Effector memory CD8-positive, alpha-beta T cell (primary cell): Measurements from ENCODE around the gene PRAMEF10.
"Not testable (repeated sequence)": the region's sequence is repeated elsewhere in the genome, so short reads cannot be mapped to it uniquely, and the experiment has no call there.

Experiments
- ATAC-seq: fragments of 150-1000 bp; cut with Tn5 transposase; replicated peaks from 2 replicates; pipeline ENCODE4 v1.10.0; 2021; ENCODE audit warnings: mild to moderate bottlenecking, moderate library complexity
- DNase-seq, 3 experiments: peaks; one replicate each; pipeline ENCODE4 v3.0.0; 2021
- H3K27ac Mint-ChIP-seq, 2 donors: one replicate each; pipeline ENCODE4 v1.8.0; 2022; ENCODE audit warnings: mild to moderate bottlenecking in 2 of 2, mixed read lengths in 2 of 2, moderate library complexity in 2 of 2
- H3K27me3 Mint-ChIP-seq, 2 donors: one replicate each; pipeline ENCODE4 v1.8.0; 2022; ENCODE audit warnings: mixed read lengths in 2 of 2
- H3K36me3 Mint-ChIP-seq: one replicate; pipeline ENCODE4 v1.8.0; 2022; ENCODE audit warnings: mild to moderate bottlenecking, moderate library complexity, mixed read lengths; ENCODE audit not compliant: insufficient read depth
- H3K4me1 Mint-ChIP-seq, 2 donors: one replicate each; pipeline ENCODE4 v1.8.0; 2022; ENCODE audit warnings: low read depth in 2 of 2, mixed read lengths in 2 of 2
- H3K4me3 Mint-ChIP-seq, 2 donors: one replicate each; pipeline ENCODE4 v1.8.0; 2022; ENCODE audit warnings: mild to moderate bottlenecking in 2 of 2, mixed read lengths in 2 of 2, moderate library complexity in 2 of 2
- H3K9me3 Mint-ChIP-seq, 2 donors: one replicate each; pipeline ENCODE4 v1.8.0; 2022; ENCODE audit warnings: mixed read lengths in 2 of 2
- total RNA-seq, 9 experiments: gene quantifications; one replicate each; lab custom pipeline; 2026; lab: John Stamatoyannopoulos, UW

Gene PRAMEF10
- 0 reads per million in 9 experiments for total RNA-seq

DNA sequence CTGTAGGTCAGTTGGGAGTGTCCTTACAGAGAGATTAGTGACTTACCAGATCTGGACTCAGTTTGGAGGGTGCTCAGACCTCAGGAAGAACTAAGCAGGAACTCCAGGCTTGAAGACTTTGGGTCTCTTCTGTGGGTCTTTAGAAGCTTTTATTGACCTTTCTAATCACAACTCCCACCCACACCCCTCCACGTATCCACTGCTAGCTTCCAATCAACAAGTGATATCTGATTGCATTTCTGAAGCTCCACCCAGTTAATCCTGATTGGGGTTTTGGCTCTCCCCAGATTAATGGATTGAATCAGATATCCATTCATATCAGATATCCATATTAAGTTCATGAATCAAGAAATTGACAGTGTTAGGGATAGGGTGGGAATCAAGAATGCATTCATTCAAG is at the start of gene PRAMEF10:
TSS of gene PRAMEF10 (minus strand) at position 101 of the 400 bp plus-strand sequence. CDS start 2,423 bp downstream, outside the sequence.
- H3K9me3 Mint-ChIP-seq, H3K36me3 Mint-ChIP-seq, H3K27ac Mint-ChIP-seq, DNase-seq, H3K4me1 Mint-ChIP-seq, H3K27me3 Mint-ChIP-seq, ATAC-seq, H3K4me3 Mint-ChIP-seq: not testable (repeated sequence)

DNA sequence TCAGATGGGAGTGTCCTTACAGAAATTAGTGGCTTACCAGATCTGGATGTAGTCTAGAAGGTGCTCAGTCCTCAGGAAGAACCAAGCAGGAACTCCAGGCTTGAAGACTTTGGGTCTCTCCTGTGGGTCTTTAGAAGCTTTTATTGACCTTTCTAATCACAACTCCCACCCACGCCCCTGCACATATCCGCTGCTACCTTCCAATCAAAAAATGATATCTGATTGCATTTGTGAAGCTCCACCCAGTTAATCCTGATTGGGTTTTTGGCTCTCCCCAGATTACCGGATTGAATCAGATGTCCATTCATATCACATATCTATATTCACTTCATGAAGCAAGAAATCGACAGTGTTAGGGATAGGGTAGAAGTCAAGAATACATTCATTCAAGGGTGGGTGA is 49.4 kb upstream of the PRAMEF10 start, which contains the start of gene PRAMEF6:
TSS of gene PRAMEF6 (minus strand) at position 101 of the 400 bp plus-strand sequence. CDS start 5,062 bp downstream, outside the sequence.
- not testable (repeated sequence) for H3K9me3 Mint-ChIP-seq, H3K36me3 Mint-ChIP-seq, H3K27me3 Mint-ChIP-seq, H3K4me3 Mint-ChIP-seq, H3K4me1 Mint-ChIP-seq, ATAC-seq, H3K27ac Mint-ChIP-seq, DNase-seq

- not testable (repeated sequence) for H3K9me3 Mint-ChIP-seq
Measured at GRCh38 chr1:12924368-12924767, 26.3 kb upstream of the PRAMEF10 start.

DNA sequence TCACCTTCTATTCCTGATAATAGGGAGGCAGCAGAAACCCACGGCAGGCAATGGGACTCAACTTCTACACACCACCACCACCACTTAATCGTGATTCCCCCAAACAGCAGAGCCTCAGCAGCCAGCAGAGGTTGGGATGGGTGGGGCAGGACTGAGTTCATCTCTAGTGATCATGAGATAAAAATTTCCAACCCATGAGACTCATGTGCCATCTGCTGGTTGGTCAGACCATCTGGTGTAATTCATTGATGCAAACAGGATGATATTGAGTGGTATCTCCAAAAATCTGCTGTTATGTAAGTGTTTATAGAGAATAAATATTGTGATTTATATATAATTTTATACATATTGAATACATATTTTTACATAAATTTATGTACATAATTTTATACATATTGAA is 23.7 kb upstream of the PRAMEF10 start:
- H3K27me3 Mint-ChIP-seq, H3K27ac Mint-ChIP-seq, ATAC-seq, H3K4me1 Mint-ChIP-seq, H3K4me3 Mint-ChIP-seq, H3K9me3 Mint-ChIP-seq, H3K36me3 Mint-ChIP-seq, DNase-seq: not testable (repeated sequence)

More at GRCh38 chr1:12924368-12924767, 26.3 kb upstream of the PRAMEF10 start:
- H3K27ac Mint-ChIP-seq, H3K4me3 Mint-ChIP-seq, H3K4me1 Mint-ChIP-seq, DNase-seq, ATAC-seq, H3K36me3 Mint-ChIP-seq, H3K27me3 Mint-ChIP-seq: not testable (repeated sequence)

- ATAC-seq, H3K4me3 Mint-ChIP-seq, H3K36me3 Mint-ChIP-seq, H3K27ac Mint-ChIP-seq, DNase-seq, H3K27me3 Mint-ChIP-seq, H3K9me3 Mint-ChIP-seq, H3K4me1 Mint-ChIP-seq: not testable (repeated sequence)
Measured at GRCh38 chr1:12916310-12916709, 18.2 kb upstream of the PRAMEF10 start, which contains the start of gene PRAMEF7. Gene PRAMEF7 (plus strand): TSS chr1:12916610. CDS start chr1:12917693, 1,083 bp downstream.

DNA sequence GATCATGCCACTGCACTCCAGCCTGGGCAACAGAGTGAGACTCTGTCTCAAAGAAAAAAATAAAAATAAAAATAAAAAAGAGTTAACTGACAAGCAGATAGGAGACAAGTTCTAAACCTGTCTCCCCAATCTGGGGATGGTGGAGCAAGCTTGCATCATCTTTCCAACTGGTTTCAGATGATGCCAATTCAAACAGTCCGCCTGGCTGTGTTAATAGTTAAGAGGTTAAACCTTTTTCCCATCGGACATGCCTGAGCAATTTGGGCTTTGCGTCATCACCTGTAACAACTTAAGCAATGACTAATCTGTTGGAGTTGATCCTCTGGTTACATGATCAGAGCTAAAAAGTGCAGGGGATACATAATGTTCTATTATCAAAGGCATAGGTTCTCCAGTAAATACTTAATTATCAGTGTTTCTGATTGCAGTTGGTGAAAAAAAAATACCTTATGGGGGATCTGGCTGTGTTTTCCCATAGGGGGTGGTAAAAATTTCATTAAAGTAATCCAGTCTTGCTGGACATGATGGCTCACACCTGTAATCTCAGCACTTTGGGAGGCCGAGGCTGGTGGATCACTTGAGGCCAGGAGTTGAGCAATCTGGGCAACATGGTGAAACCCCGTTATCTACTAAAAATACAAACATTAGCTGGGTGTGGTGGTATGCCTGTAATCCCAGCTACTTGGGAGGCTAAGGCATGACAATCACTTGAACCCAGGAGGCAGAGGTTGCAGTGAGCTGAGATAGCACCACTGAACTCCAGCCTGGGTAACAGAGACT is 5.9 kb upstream of the PRAMEF10 start:
- ATAC-seq, H3K36me3 Mint-ChIP-seq, DNase-seq, H3K4me3 Mint-ChIP-seq, H3K4me1 Mint-ChIP-seq, H3K27ac Mint-ChIP-seq, H3K27me3 Mint-ChIP-seq, H3K9me3 Mint-ChIP-seq: not testable (repeated sequence)

GRCh38 chr1:12899186-12899585 is 1.1 kb upstream of the PRAMEF10 start:
- H3K9me3 Mint-ChIP-seq, H3K36me3 Mint-ChIP-seq, ATAC-seq, DNase-seq, H3K4me1 Mint-ChIP-seq, H3K4me3 Mint-ChIP-seq, H3K27me3 Mint-ChIP-seq, H3K27ac Mint-ChIP-seq: not testable (repeated sequence)

GRCh38 chr1:12886101-12886500 is 12.0 kb downstream of the PRAMEF10 start, which contains the start of gene PRAMEF4:
Gene PRAMEF4 (minus strand): TSS chr1:12886201. CDS start chr1:12883394, 2,807 bp downstream.
- not testable (repeated sequence) for H3K4me1 Mint-ChIP-seq, H3K9me3 Mint-ChIP-seq, H3K27ac Mint-ChIP-seq, H3K36me3 Mint-ChIP-seq, DNase-seq, H3K27me3 Mint-ChIP-seq, H3K4me3 Mint-ChIP-seq, ATAC-seq

GRCh38 chr1:12878453-12878852 is 19.6 kb downstream of the PRAMEF10 start:
- H3K27ac Mint-ChIP-seq, H3K36me3 Mint-ChIP-seq, H3K4me1 Mint-ChIP-seq, H3K27me3 Mint-ChIP-seq, DNase-seq, H3K4me3 Mint-ChIP-seq, ATAC-seq, H3K9me3 Mint-ChIP-seq: not testable (repeated sequence)

- H3K4me1 Mint-ChIP-seq, H3K4me3 Mint-ChIP-seq, H3K36me3 Mint-ChIP-seq, H3K27ac Mint-ChIP-seq, DNase-seq, H3K9me3 Mint-ChIP-seq, ATAC-seq: not testable (repeated sequence)
- peaks cover 13 to 14% of the 10 kb centered on the region in 2 donors for H3K27me3 Mint-ChIP-seq
Measured at GRCh38 chr1:12863131-12863880, 34.8 kb downstream of the PRAMEF10 start.

- H3K27me3 Mint-ChIP-seq, result peaks cover 13 to 14% of the 10 kb centered on the region in 2 donors
- H3K9me3 Mint-ChIP-seq, H3K4me1 Mint-ChIP-seq, H3K27ac Mint-ChIP-seq, H3K4me3 Mint-ChIP-seq, DNase-seq, ATAC-seq, H3K36me3 Mint-ChIP-seq: not testable (repeated sequence)
Measured at GRCh38 chr1:12856786-12857185, 41.3 kb downstream of the PRAMEF10 start, which contains the start of gene PRAMEF2. Gene PRAMEF2 (plus strand): TSS chr1:12857086. CDS start chr1:12859010, 1,924 bp downstream.

DNA sequence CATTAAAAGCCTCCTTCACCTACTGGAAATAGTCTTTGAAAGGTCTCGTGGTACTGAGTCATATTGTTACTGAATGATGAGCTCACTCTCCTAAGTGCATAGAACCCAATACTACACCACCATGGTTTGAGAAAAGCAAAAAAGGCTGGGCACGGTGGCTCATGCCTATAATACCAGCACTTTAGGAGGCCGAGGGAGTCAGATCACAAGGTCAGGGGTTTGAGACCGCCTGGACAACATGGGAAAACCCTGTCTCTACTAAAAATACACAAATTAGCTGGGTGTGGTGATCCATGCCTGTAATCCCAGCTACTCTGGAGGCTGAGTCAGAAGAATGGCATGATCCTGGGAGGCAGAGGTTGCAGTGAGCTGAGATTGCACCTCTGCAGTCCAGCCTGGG is 46.3 kb downstream of the PRAMEF10 start:
- no peak overlapping the region for H3K27ac Mint-ChIP-seq
- no peak overlapping the region for H3K4me3 Mint-ChIP-seq
- no peak for ATAC-seq
- H3K4me1 Mint-ChIP-seq, result no peaks in the 10 kb centered on the region
- H3K27me3 Mint-ChIP-seq, result peaks cover 14 to 23% of the 10 kb centered on the region in 2 donors
- no peak for DNase-seq
- no peaks in the 10 kb centered on the region for H3K36me3 Mint-ChIP-seq
- peaks cover 0 to 2% of the 10 kb centered on the region in 2 donors for H3K9me3 Mint-ChIP-seq

GRCh38 chr1:12848620-12849019 is 49.5 kb downstream of the PRAMEF10 start, which contains the start of gene HNRNPCL1:
Gene HNRNPCL1 (minus strand): TSS chr1:12848720. CDS start chr1:12848289, 431 bp downstream.
- not testable (repeated sequence) for H3K9me3 Mint-ChIP-seq, H3K4me1 Mint-ChIP-seq, H3K27ac Mint-ChIP-seq, DNase-seq, H3K4me3 Mint-ChIP-seq, H3K36me3 Mint-ChIP-seq, ATAC-seq
- H3K27me3 Mint-ChIP-seq, result peaks cover 14 to 23% of the 10 kb centered on the region in 2 donors
